ENCODE data around the gene JMJD6.

JMJD6 gene

DNA sequence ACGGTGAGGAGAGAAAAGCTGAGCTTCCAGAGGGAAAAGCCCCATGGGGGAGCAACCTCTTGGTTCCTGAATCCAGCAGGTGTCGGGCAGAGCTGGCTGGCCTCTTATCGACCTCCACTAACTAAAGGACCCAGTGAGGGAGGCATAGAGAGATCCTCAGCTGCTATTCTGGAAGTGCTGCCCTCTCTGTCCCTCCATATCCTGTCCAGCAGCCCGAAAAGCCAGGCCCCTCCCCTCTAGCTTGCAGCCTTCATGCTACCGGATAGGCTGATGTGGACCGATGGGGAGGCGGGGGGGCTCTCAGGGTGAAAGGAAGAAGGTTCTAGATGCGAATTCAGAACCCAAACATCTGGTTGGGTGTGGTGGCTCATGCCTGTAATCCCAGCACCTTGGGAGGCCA is 40.6 kb downstream of the JMJD6 start:
- Histone ChIP-seq H3K27ac (ENCODE audit: poor library complexity, severe bottlenecking) (no peak overlapping the region), H3K9me3 (ENCODE audit: severe bottlenecking) (no peaks in the 10 kb centered on the region), H3K4me1 (ENCODE audit: insufficient read depth, poor library complexity, severe bottlenecking) (peaks cover 14% of the 10 kb centered on the region), H3K4me3 (ENCODE audit: severe bottlenecking) (no peak overlapping the region), H3K36me3 (ENCODE audit: low read depth) (peaks cover 12% of the 10 kb centered on the region), H3K27me3 (ENCODE audit: insufficient read depth, poor library complexity, severe bottlenecking) (no peaks in the 10 kb centered on the region)
- TF ChIP-seq, protein P1, sequence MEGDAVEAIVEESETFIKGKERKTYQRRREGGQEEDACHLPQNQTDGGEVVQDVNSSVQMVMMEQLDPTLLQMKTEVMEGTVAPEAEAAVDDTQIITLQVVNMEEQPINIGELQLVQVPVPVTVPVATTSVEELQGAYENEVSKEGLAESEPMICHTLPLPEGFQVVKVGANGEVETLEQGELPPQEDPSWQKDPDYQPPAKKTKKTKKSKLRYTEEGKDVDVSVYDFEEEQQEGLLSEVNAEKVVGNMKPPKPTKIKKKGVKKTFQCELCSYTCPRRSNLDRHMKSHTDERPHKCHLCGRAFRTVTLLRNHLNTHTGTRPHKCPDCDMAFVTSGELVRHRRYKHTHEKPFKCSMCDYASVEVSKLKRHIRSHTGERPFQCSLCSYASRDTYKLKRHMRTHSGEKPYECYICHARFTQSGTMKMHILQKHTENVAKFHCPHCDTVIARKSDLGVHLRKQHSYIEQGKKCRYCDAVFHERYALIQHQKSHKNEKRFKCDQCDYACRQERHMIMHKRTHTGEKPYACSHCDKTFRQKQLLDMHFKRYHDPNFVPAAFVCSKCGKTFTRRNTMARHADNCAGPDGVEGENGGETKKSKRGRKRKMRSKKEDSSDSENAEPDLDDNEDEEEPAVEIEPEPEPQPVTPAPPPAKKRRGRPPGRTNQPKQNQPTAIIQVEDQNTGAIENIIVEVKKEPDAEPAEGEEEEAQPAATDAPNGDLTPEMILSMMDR (IDR thresholded peaks at IDR 0.05; ENCODE audit: poor library complexity, severe bottlenecking): no peak
- ATAC-seq (ENCODE audit: low read depth): no peak
- no peak for DNase-seq (ENCODE audit: low spot score)

DNA sequence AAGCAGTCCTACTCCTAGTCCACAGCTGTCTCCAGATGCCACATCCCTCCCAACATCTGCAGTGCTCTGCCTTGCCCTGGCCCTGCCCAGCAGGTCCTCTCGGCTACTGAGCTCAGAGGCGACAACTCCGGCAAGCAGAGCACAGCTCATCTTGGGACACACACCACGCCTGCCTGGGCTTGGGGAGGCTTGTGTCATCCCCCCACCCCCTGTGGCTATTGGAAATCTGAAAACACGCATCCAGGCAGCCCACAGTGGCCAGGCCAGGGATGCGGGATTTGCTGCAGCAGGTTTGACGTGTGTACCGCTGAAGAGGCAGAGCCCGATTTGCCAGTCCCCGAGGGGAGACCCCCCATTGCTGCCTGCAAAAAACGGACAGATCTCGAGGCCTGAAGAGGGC is 41.0 kb downstream of the JMJD6 start:
- TF ChIP-seq, protein P1 (IDR thresholded peaks at IDR 0.05; ENCODE audit: poor library complexity, severe bottlenecking): no peak
- Histone ChIP-seq H3K27ac (ENCODE audit: poor library complexity, severe bottlenecking) (no peak overlapping the region), H3K4me1 (ENCODE audit: insufficient read depth, poor library complexity, severe bottlenecking) (peaks cover 14% of the 10 kb centered on the region), H3K9me3 (ENCODE audit: severe bottlenecking) (no peaks in the 10 kb centered on the region), H3K36me3 (ENCODE audit: low read depth) (peaks cover 12% of the 10 kb centered on the region), H3K4me3 (ENCODE audit: severe bottlenecking) (no peak overlapping the region), H3K27me3 (ENCODE audit: insufficient read depth, poor library complexity, severe bottlenecking) (no peaks in the 10 kb centered on the region)
- ATAC-seq (ENCODE audit: low read depth) (no peak), DNase-seq (ENCODE audit: low spot score) (no peak)

DNA sequence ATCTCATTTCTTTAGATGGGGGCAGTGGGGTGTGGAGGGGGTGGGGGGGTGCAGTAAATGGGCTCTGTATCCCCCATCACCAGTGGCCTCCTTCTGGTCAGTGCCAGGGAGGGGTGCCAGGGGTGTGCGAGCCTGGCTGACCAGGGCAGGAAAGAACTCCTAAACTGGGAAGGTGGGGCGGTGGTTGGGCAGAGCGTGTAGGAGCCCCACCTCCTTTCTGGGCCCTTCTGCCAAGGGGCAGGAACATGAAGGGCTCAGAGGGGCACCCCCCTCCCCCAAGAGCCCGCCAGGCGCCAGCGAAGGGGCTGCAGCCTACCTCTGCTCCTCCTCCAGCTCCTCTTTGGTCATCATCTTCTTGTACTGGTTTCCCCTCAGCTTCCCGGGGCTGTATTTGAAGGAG is 41.6 kb downstream of the JMJD6 start:
- Histone ChIP-seq H3K36me3 (ENCODE audit: low read depth) (peaks cover 12% of the 10 kb centered on the region), H3K4me1 (ENCODE audit: insufficient read depth, poor library complexity, severe bottlenecking) (peaks cover 14% of the 10 kb centered on the region), H3K4me3 (ENCODE audit: severe bottlenecking) (no peak overlapping the region), H3K27me3 (ENCODE audit: insufficient read depth, poor library complexity, severe bottlenecking) (no peaks in the 10 kb centered on the region), H3K27ac (ENCODE audit: poor library complexity, severe bottlenecking) (no peak overlapping the region), H3K9me3 (ENCODE audit: severe bottlenecking) (no peaks in the 10 kb centered on the region)
- DNase-seq (ENCODE audit: low spot score) (no peak), ATAC-seq (ENCODE audit: low read depth) (no peak)
- TF ChIP-seq, protein P1 (IDR thresholded peaks at IDR 0.05; ENCODE audit: poor library complexity, severe bottlenecking): no peak

DNA sequence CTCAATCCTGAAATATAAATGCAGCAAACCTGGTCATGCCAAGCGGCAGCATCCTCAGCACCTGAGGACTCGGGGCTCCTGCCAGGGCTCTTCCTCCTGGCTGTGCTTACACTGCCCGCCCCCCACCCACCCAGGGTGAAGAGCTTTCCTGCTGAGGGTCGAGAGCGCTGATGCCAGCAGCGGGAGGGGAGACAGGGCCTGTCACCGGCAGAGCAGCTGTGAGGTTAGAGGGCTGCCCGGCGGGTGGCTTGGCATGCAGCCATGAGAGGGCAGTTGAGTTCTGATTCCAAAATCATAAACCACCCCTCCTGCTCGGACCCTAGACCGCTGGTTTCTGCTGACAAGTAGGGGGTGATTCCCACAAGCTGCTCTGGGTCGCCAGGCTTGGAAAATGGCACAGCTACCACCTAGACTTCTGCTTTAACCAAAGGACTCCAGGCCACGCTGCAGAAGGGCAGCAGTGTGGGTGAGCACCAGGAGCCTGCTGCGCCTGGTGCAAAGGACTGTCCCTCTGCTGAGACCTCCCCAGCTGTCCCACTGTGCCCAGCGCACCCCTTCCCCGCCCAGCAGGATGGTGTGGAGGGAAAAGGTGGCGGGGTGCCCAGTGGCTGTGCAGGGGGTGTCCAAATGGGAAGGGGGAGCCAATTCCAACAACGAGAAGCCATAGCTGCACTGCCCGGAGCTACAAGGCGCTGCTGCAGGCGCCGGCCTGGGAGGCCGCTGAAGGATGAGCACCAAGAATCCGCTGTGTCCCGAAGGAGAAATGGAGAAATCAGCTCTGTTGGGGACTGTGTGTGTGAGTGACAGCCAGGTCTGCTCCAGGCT is 42.3 kb downstream of the JMJD6 start:
- TF ChIP-seq, protein P1 (IDR thresholded peaks at IDR 0.05; ENCODE audit: poor library complexity, severe bottlenecking): no peak
- peaks cover 10% of the 10 kb centered on the region for H3K4me1 ChIP-seq (ENCODE audit: insufficient read depth, poor library complexity, severe bottlenecking)
- no peak for DNase-seq (ENCODE audit: low spot score)
- no peak overlapping the region for H3K4me3 ChIP-seq (ENCODE audit: severe bottlenecking)
- H3K36me3 ChIP-seq (ENCODE audit: low read depth): peaks cover 12% of the 10 kb centered on the region
- no peaks in the 10 kb centered on the region for H3K9me3 ChIP-seq (ENCODE audit: severe bottlenecking)
- H3K27me3 ChIP-seq (ENCODE audit: insufficient read depth, poor library complexity, severe bottlenecking): no peaks in the 10 kb centered on the region
- no peak overlapping the region for H3K27ac ChIP-seq (ENCODE audit: poor library complexity, severe bottlenecking)
- no peak for ATAC-seq (ENCODE audit: low read depth)

Measured in RWPE2 (cell line).